Measurements from ENCODE around the gene FDCSP.

FDCSP gene

GRCh38 chr4:70251945-70252277 is 26.0 kb downstream of the FDCSP start:
- Mint-ChIP-seq H3K36me3 (ENCODE audit: low read depth) (no peaks in the 10 kb centered on the region), H3K27me3 (ENCODE audit: low read depth, poor library complexity) (no peaks in the 10 kb centered on the region), H3K4me3 (no peak overlapping the region), H3K27ac (no peak overlapping the region), H3K4me1 (no peaks in the 10 kb centered on the region), H3K9me3 (no peaks in the 10 kb centered on the region)
- DNase-seq: no peak
- TF ChIP-seq CTCF (IDR thresholded peaks at IDR 0.05): no peak

GRCh38 chr4:70269674-70270073 is 43.8 kb downstream of the FDCSP start:
- Mint-ChIP-seq H3K9me3 (no peaks in the 10 kb centered on the region), H3K27ac (no peak overlapping the region), H3K4me1 (no peaks in the 10 kb centered on the region), H3K36me3 (ENCODE audit: low read depth) (no peaks in the 10 kb centered on the region), H3K27me3 (ENCODE audit: low read depth, poor library complexity) (peaks cover 3% of the 10 kb centered on the region), H3K4me3 (no peak overlapping the region)
- no peak for TF ChIP-seq CTCF (IDR thresholded peaks at IDR 0.05)
- no peak for DNase-seq

GRCh38 chr4:70277121-70277520 is 51.2 kb downstream of the FDCSP start:
- Mint-ChIP-seq H3K27me3 (ENCODE audit: low read depth, poor library complexity) (peaks cover 2% of the 10 kb centered on the region), H3K9me3 (no peaks in the 10 kb centered on the region), H3K4me3 (no peak overlapping the region), H3K36me3 (ENCODE audit: low read depth) (no peaks in the 10 kb centered on the region), H3K4me1 (no peaks in the 10 kb centered on the region), H3K27ac (no peak overlapping the region)
- no peak for TF ChIP-seq CTCF (IDR thresholded peaks at IDR 0.05)
- no peak for DNase-seq

- H3K4me3 Mint-ChIP-seq: no peak overlapping the region
- no peak for DNase-seq
- no peak overlapping the region for H3K27ac Mint-ChIP-seq
- H3K27me3 Mint-ChIP-seq (ENCODE audit: low read depth, poor library complexity): peaks cover under 1% of the 10 kb centered on the region
- H3K4me1 Mint-ChIP-seq: no peaks in the 10 kb centered on the region
- H3K36me3 Mint-ChIP-seq (ENCODE audit: low read depth): no peaks in the 10 kb centered on the region
- TF ChIP-seq CTCF (IDR thresholded peaks at IDR 0.05): no peak
- no peaks in the 10 kb centered on the region for H3K9me3 Mint-ChIP-seq
These were observed 54.6 kb downstream of the FDCSP start for GRCh38 chr4:70280567-70280966.

Data from nephron progenitor cell (in vitro differentiated cells).